Measurements from ENCODE around the gene U2SURP.

DNA sequence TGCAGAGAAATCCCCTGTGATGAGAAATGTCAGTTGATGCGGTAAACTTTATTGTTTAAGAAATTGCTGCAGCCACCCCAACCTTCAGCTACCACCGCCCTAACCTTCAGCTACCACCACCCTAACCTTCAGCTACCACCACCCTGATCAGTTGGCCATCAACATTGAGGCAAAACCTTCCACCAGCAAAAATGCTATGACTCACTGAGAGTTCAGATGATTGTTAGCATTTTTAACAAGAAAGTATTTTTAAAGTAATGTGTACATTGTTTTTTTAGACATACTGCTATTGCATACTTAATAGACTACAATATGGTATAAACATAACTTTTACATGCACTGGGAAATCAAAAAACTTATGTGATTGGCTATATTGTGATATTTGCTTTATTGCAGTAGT, 30.0 kb downstream of the U2SURP start:
- TF ChIP-seq, protein P1, sequence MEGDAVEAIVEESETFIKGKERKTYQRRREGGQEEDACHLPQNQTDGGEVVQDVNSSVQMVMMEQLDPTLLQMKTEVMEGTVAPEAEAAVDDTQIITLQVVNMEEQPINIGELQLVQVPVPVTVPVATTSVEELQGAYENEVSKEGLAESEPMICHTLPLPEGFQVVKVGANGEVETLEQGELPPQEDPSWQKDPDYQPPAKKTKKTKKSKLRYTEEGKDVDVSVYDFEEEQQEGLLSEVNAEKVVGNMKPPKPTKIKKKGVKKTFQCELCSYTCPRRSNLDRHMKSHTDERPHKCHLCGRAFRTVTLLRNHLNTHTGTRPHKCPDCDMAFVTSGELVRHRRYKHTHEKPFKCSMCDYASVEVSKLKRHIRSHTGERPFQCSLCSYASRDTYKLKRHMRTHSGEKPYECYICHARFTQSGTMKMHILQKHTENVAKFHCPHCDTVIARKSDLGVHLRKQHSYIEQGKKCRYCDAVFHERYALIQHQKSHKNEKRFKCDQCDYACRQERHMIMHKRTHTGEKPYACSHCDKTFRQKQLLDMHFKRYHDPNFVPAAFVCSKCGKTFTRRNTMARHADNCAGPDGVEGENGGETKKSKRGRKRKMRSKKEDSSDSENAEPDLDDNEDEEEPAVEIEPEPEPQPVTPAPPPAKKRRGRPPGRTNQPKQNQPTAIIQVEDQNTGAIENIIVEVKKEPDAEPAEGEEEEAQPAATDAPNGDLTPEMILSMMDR (IDR thresholded peaks at IDR 0.05; ENCODE audit: extremely low read depth in 1 of 2, insufficient read depth in 1 of 2, low read depth in 1 of 2, low read length in 2 of 2) = no peak
- TF ChIP-seq EZH2 (IDR thresholded peaks at IDR 0.05; ENCODE audit: borderline replicate concordance, low read depth, low read length, severe bottlenecking) (no peak), POLR2A (IDR thresholded peaks at IDR 0.05; ENCODE audit: low read depth, low read length) (no peak)
- TF ChIP-seq, protein P2, sequence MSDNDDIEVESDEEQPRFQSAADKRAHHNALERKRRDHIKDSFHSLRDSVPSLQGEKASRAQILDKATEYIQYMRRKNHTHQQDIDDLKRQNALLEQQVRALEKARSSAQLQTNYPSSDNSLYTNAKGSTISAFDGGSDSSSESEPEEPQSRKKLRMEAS (IDR thresholded peaks at IDR 0.05; ENCODE audit: insufficient read depth, insufficient read length) = no peak
